DMS153 treated with DMSO at 0.1 percent for 48 hours (cell line): Measurements from ENCODE around the gene DTD2.
"Not testable (repeated sequence)": the region's sequence is repeated elsewhere in the genome, so short reads cannot be mapped to it uniquely, and the experiment has no call there.

Experiments
- DNase-seq: peaks from one replicate; lab custom pipeline; 2025; ENCODE audit not compliant: unreplicated experiment; lab: John Stamatoyannopoulos, UW

DTD2 gene

GRCh38 chr14:31442284-31442683 lies 15.0 kb downstream of the DTD2 start:
- DNase-seq, result no peak

DNA sequence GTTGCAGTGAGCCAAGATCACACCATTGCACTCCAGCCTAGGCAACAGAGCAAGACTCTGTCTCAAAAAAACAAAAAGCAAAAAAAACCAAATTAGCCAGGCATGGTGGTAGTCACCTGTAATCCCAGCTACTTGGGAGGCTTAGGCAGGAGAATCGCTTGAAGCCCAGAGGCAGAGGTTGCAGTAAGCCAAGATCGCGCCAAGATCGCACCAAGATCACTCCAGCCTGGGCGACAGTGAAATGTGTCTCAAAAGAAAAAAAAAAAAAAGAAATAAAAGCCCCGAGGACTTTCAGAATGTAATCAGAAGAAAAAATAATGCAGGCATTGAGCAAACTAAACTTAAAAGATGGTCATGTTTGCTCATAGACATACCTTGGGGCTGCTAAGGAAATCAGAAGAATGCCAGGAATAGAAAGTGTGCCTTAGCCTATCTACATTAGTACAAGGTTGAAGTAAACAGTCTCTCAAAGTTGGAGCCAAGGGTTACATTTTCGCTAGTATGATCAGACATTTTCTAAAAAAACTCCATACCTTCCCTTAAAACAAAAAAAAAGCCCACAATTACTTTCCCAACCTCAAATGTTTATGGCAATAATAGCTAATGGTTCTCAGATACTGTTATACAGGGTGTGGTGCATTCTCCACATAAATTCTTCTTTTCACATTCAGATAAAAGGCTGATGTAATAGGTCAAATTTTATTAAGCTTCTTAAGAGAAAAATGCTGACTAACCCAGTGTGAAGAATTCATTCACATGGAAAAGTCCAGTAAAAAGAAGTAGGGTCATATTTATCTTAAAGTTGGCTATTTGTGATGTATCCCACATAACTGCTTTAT lies 15.8 kb downstream of the DTD2 start:
- DNase-seq, result no peak

DNA sequence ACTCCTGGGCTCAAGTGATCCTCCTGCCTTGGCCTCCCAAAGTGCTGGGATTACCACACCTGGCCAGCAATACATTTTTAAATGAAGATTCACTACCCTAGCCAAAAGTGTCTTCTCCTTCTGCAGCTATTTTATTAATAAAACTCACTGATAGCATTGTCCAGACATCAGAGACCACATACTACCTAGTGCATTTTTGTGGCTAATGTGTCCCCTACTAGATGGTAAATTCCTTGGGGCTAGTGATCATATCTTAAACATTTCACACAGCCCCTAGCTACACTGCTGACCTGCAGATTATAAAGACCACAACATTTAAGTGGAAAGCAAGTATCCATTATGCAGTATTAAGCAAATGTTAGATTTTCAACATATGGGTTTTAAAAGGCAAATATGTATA lies 17.0 kb downstream of the DTD2 start:
- no peak for DNase-seq

GRCh38 chr14:31439561-31439960 lies 17.7 kb downstream of the DTD2 start:
- no peak for DNase-seq

- DNase-seq, result not testable (repeated sequence)
These were observed 20.1 kb downstream of the DTD2 start for GRCh38 chr14:31437045-31437691.

GRCh38 chr14:31435276-31435675 lies 22.0 kb downstream of the DTD2 start:
- DNase-seq, result no peak

DNA sequence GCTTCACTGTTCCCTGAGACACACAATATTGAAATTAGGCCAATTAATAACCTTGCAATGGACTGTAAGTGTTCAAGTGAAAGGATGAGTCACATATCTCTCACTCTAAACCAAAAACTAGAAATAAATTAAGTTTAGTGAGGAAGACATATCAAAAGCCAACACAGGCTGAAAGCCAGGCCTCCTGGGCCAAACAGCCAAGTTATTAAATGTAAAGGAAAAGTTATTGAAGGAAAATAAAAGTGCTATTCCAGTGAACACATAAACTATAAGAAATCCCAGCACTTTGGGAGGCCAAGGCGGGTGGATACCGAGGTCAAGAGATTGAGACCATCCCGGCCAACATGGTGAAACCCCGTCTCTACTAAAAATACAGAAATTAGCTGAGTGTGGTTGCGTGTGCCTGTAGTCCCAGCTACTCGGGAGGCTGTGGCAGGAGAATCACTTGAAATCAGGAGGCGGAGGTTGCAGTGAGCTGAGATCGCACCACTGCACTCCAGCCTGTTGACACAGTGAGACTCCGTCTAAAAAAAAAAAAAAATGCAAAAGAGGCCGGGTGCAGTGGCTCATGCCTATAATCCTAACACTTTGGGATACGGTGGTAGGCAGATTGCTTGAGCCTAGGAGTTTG lies 26.6 kb downstream of the DTD2 start:
- no peak for DNase-seq

GRCh38 chr14:31429791-31430190 lies 27.5 kb downstream of the DTD2 start:
- no peak for DNase-seq

DNA sequence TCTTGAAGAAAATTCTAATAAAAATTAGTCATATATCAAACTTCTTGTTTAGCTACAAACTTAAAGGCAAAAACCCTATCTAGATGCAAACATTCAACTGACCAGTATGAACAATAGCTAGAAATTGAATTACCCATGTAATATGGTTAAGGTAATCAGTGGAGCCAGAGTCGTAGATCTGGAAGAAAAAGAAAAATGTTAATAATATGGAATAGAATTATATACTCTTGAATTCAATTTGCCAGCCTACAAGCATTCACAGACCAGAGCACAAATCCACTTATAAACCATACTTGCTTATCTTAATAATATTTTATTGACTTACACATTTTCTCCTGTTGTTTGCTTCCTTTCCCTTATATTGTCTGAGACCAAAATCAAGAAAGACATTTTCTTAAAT lies 29.3 kb downstream of the DTD2 start:
- DNase-seq, result no peak

GRCh38 chr14:31426663-31427062 lies 30.6 kb downstream of the DTD2 start:
- no peak for DNase-seq

- DNase-seq, result no peak
These were observed 31.4 kb downstream of the DTD2 start for GRCh38 chr14:31425905-31426304.

DNA sequence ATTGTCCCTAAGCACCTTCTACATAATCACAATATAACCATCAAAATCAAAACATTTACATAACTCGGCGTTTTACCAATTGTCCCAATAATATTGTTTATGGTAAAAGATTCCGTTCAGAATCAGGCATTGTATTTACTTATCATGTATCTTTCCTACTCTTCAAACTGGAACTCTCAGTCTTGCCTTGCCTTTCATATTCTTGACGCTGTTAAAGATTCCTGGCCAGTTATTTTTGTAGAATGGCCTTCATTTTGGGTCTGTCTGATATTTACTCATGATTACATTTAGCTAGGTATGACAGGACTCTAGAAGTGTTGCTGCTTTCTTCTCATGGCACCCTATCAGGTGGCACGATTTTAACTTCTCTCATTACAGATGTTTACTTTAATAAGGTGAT lies 36.1 kb downstream of the DTD2 start:
- no peak for DNase-seq

GRCh38 chr14:31420319-31421111 lies 36.8 kb downstream of the DTD2 start, which contains the start of gene HEATR5A:
Gene HEATR5A, minus strand, starts transcription at chr14:31420550. Its CDS starts 17,575 bp downstream, at chr14:31402975.
- DNase-seq, result peak; percentile 85

GRCh38 chr14:31419967-31420318 lies 37.4 kb downstream of the DTD2 start:
- no peak for DNase-seq

DNA sequence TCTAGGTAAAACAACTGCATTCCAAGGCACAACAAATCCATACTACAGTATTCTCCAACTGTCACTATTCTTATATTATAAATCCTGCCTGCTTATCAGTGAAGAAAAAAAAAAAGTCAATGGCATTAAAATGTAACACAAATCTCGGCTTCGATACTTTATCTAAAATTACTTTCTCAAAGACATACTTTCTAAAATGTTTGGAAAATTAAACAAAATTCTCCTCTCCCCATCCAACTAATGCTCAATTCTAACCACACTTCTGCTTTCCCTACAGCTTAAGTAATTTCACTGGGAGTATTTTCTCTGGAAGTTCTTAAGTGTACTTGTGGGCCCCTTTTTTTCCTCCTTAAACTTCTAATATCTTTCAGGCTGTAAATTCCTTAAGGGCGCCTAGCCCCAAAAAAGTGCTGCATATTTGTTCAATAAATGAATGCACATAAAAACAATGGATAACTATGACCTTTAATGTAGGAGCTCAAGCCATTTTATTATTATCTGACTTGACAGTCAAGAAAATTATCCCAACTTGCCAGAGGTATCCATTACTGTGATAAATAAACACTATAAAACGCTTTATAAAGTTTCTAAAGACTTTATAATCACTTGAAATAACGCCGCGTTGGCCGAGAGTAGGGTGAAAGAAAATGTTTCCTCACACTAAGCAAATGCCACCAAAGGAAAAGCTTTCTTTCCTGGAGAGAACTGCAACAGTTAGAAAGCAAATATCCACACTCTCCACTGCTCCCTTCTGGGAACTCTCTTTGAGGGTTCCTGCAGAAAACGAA lies 37.9 kb downstream of the DTD2 start:
- DNase-seq, result no peak

- DNase-seq, result no peak
These were observed 38.9 kb downstream of the DTD2 start for GRCh38 chr14:31418440-31418839.

DNA sequence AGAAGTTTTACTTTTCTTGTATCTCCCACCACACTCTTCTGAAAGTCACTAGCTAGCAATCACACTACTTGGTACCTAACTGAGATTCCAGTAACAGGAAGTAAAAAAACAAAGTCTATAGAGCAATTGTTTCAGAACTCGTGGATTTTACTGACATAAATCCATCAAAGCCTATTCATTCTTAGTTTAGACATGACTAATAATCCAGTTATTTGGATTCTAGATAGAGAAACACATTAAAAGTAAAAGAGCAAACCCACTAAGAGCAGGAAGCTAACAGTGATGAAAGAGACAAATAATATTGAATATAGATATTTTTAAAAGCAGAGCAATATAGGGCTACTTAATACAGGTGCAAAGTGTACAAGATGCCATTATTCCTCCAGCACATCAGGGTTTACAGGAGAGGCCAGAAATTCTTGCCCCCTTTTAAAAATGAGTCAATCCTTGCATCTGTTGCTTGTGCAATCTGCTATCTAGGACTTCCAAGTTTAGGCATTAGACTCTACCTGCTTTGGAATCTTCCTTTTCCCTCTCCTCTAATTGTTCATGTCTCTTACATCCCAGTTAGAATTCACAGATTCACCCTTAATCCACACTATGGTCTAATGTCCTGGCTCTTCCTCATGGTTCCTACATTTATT lies 43.0 kb downstream of the DTD2 start:
- no peak for DNase-seq

- DNase-seq, result no peak
These were observed 46.0 kb downstream of the DTD2 start for GRCh38 chr14:31411218-31411727.

- DNase-seq, result no peak
These were observed 47.2 kb downstream of the DTD2 start for GRCh38 chr14:31410048-31410650.
